ENCODE data around the gene DNAI2.

GRCh38 chr17:74332017-74332650, 58.1 kb downstream of the DNAI2 start:
- TF ChIP-seq POLR2AphosphoS2 (conservative IDR thresholded peaks at IDR 0.05; ENCODE audit: low read length) (no peak), POLR2A (IDR thresholded peaks at IDR 0.05; ENCODE audit: low read length) (no peak), ELK1 (IDR thresholded peaks at IDR 0.05; ENCODE audit: low read depth, low read length) (no peak), REST (IDR thresholded peaks at IDR 0.05) (no peak), CEBPB (IDR thresholded peaks at IDR 0.05) (no peak), HOXB13 (CRISPR knock-in tag; IDR thresholded peaks at IDR 0.05; ENCODE audit: low read depth) (no peak), ZSCAN20 (CRISPR knock-in tag; IDR thresholded peaks at IDR 0.05) (no peak)
- TF ChIP-seq, protein P1, sequence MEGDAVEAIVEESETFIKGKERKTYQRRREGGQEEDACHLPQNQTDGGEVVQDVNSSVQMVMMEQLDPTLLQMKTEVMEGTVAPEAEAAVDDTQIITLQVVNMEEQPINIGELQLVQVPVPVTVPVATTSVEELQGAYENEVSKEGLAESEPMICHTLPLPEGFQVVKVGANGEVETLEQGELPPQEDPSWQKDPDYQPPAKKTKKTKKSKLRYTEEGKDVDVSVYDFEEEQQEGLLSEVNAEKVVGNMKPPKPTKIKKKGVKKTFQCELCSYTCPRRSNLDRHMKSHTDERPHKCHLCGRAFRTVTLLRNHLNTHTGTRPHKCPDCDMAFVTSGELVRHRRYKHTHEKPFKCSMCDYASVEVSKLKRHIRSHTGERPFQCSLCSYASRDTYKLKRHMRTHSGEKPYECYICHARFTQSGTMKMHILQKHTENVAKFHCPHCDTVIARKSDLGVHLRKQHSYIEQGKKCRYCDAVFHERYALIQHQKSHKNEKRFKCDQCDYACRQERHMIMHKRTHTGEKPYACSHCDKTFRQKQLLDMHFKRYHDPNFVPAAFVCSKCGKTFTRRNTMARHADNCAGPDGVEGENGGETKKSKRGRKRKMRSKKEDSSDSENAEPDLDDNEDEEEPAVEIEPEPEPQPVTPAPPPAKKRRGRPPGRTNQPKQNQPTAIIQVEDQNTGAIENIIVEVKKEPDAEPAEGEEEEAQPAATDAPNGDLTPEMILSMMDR (IDR thresholded peaks at IDR 0.05), result no peak
